HCT116 (cell line): ENCODE results near the gene CENPC. TPM values are rescaled to one million over a fixed set of nuclear protein-coding genes. Genes with fewer than 3 reads are reported as not detected.

Experiments used
- ATAC-seq: fragments of 200-7000 bp; cut with Tn5 transposase; 2 replicates; pipeline ENCODE4 v1.9.1; 2020; ENCODE audit warnings: mild to moderate bottlenecking, moderate library complexity
- BruUV-seq: library from RNA; stranded (reverse); fragments of 400-500 nt; replicated peaks from 2 replicates; lab custom pipeline; 2021; lab: Mats Ljungman, UMichigan
- CTCF ChIA-PET: fragments of 300-600 bp; sonication (Branson Sonifier 250); formaldehyde crosslinking; loops from one replicate; lab custom pipeline; 2021; ENCODE audit warnings: antibody characterized with exemption; lab: Charles Lee
- POLR2A ChIA-PET: fragments of 300-600, 350-600 bp; sonication (Branson Sonifier 250); formaldehyde crosslinking; loops from one replicate; lab custom pipeline; 2021; ENCODE audit warnings: antibody characterized with exemption; lab: Charles Lee
- RAD21 ChIA-PET, 2 experiments: fragments of 300-600 bp; sonication (Branson Sonifier 250); formaldehyde crosslinking; loops; one replicate each; lab custom pipeline; 2023; ENCODE audit warnings: low total read pairs in 2 of 2; ENCODE audit not compliant: uncharacterized antibody in 2 of 2, unreplicated experiment in 2 of 2, low non-redundant PET in 1 of 2; lab: Charles Lee
- DNase-seq: peaks from one replicate; pipeline ENCODE4 v3.0.0-alpha.2; 2010; ENCODE audit warnings: low read depth, low spot score
- H2AFZ ChIP-seq: fragments of 200-600 bp; shearing (Covaris generic), sonication (generic); 2 replicates; pipeline ENCODE4 v1.6.1; 2017; ENCODE audit warnings: low read depth, mixed run types, mixed read lengths, antibody characterized with exemption, low read length; ENCODE audit not compliant: poor library complexity, severe bottlenecking
- H3K27ac ChIP-seq: 2 replicates; pipeline ENCODE4 v1.5.1; 2012; ENCODE audit warnings: low read depth, low read length
- H3K27me3 ChIP-seq: fragments of 200-600 bp; sonication (generic); 2 replicates; pipeline ENCODE4 v1.6.1; 2016; ENCODE audit warnings: mixed run types, low read length, mixed read lengths; ENCODE audit not compliant: insufficient read depth
- H3K36me3 ChIP-seq, 2 experiments: fragments of 200-500 bp in 1 of 2; fragments of 200-600 bp in 1 of 2; sonication (Bioruptor generic) in 1 of 2; sonication (generic) in 1 of 2; 2 replicates each; pipeline versions ENCODE4 v1.5.1 to v1.6.1; 2014 to 2016; ENCODE audit warnings: low read length in 2 of 2, inconsistent platforms in 1 of 2, mixed read lengths in 1 of 2, mixed run types in 1 of 2; ENCODE audit not compliant: insufficient read depth in 2 of 2, control insufficient read depth in 1 of 2
- H3K4me1 ChIP-seq, 2 experiments: fragments of 200-600 bp in 1 of 2; sonication (generic) in 1 of 2; 2 replicates each; pipeline versions ENCODE4 v1.5.1 to v1.6.1; 2012 to 2017; ENCODE audit warnings: low read length in 2 of 2, inconsistent platforms in 1 of 2, mild to moderate bottlenecking in 1 of 2, mixed read lengths in 1 of 2, mixed run types in 1 of 2, moderate library complexity in 1 of 2; ENCODE audit not compliant: insufficient read depth in 2 of 2, control insufficient read depth in 1 of 2
- H3K4me2 ChIP-seq: fragments of 200-600 bp; sonication (generic); 2 replicates; pipeline ENCODE4 v1.6.1; 2017; ENCODE audit warnings: mixed run types, low read length, mixed read lengths
- H3K4me3 ChIP-seq, 2 experiments: fragments of 200-600 bp in 1 of 2; sonication (generic) in 1 of 2; replicated peaks in 1 of 2; 2 replicates each; pipeline ENCODE4 v1.5.1; 2011 to 2016; ENCODE audit warnings: low read length in 2 of 2, control low read depth in 1 of 2, low read depth in 1 of 2, mild to moderate bottlenecking in 1 of 2, mixed read lengths in 1 of 2, mixed run types in 1 of 2
- H3K79me2 ChIP-seq: fragments of 200-600 bp; sonication (generic); 2 replicates; pipeline ENCODE4 v1.6.1; 2017; ENCODE audit warnings: mild to moderate bottlenecking, mixed run types, low read length, moderate library complexity, mixed read lengths; ENCODE audit not compliant: insufficient read depth
- H3K9ac ChIP-seq: fragments of 200-600 bp; sonication (generic); 2 replicates; pipeline ENCODE4 v1.6.1; 2016; ENCODE audit warnings: low read length, mixed read lengths
- H3K9me2 ChIP-seq: fragments of 200-600 bp; sonication (generic), shearing (Covaris generic); 2 replicates; pipeline ENCODE4 v1.6.1; 2017; ENCODE audit warnings: mixed run types, mild to moderate bottlenecking, moderate library complexity; ENCODE audit not compliant: insufficient read depth
- H3K9me3 ChIP-seq, 2 experiments: fragments of 200-500 bp in 1 of 2; fragments of 200-600 bp in 1 of 2; sonication (Bioruptor generic) in 1 of 2; sonication (generic) in 1 of 2; 2 replicates each; pipeline ENCODE4 v1.6.1; 2014 to 2017; ENCODE audit warnings: low read length in 2 of 2, mixed read lengths in 2 of 2, inconsistent platforms in 1 of 2, low read depth in 1 of 2, mild to moderate bottlenecking in 1 of 2, mixed run types in 1 of 2, moderate library complexity in 1 of 2; ENCODE audit not compliant: control insufficient read depth in 1 of 2, insufficient read depth in 1 of 2
- H4K20me1 ChIP-seq: fragments of 200-600 bp; sonication (generic), shearing (Covaris generic); 2 replicates; pipeline ENCODE4 v1.6.1; 2017; ENCODE audit warnings: mixed run types, mild to moderate bottlenecking, moderate library complexity; ENCODE audit not compliant: insufficient read depth
- CBX3 ChIP-seq: IDR thresholded peaks from 2 replicates; pipeline ENCODE4 v1.6.1; 2012; ENCODE audit warnings: low read depth
- CTCF ChIP-seq, 3 experiments: fragments of 200-600 bp in 1 of 3; sonication (generic) in 1 of 3; IDR thresholded peaks in 2 of 3; conservative IDR thresholded peaks in 1 of 3; 2 replicates each; pipeline ENCODE4 v1.5.1; 2012 to 2017; ENCODE audit warnings: low read depth in 2 of 3, low read length in 2 of 3, antibody characterized with exemption in 1 of 3, borderline replicate concordance in 1 of 3, control low read depth in 1 of 3, mild to moderate bottlenecking in 1 of 3, mixed read lengths in 1 of 3, mixed run types in 1 of 3, moderate library complexity in 1 of 3; ENCODE audit not compliant: insufficient read depth in 1 of 3
- EGR1 ChIP-seq: IDR thresholded peaks from 2 replicates; pipeline ENCODE4 v1.6.1; 2012; ENCODE audit warnings: low read depth
- EZH2 ChIP-seq: fragments of 200-600 bp; sonication (generic); IDR thresholded peaks from 2 replicates; pipeline ENCODE4 v1.6.1; 2017; ENCODE audit warnings: antibody characterized with exemption, mixed run types
- EZH2phosphoT487 ChIP-seq: fragments of 200-600 bp; IDR thresholded peaks from 2 replicates; pipeline ENCODE4 v1.6.1; 2018; ENCODE audit warnings: antibody characterized with exemption, borderline replicate concordance
- FOSL1 ChIP-seq: IDR thresholded peaks from 2 replicates; pipeline ENCODE4 v1.6.1; 2012; ENCODE audit warnings: low read depth
- JUND ChIP-seq: IDR thresholded peaks from 2 replicates; pipeline ENCODE4 v1.6.1; 2012
- MAX ChIP-seq: IDR thresholded peaks from 2 replicates; pipeline ENCODE4 v1.6.1; 2012
- POLR2A ChIP-seq: IDR thresholded peaks from 2 replicates; pipeline ENCODE4 v1.7.0; 2011; ENCODE audit warnings: borderline replicate concordance; ENCODE audit not compliant: insufficient read depth, insufficient read length; ENCODE audit errors: extremely low read depth
- POLR2AphosphoS5 ChIP-seq: IDR thresholded peaks from 2 replicates; pipeline ENCODE4 v1.6.1; 2011; ENCODE audit warnings: mild to moderate bottlenecking, low read depth, low read length, moderate library complexity
- RAD21 ChIP-seq: IDR thresholded peaks from 2 replicates; pipeline ENCODE4 v1.6.1; 2012; ENCODE audit warnings: low read depth, mild to moderate bottlenecking
- REST ChIP-seq: IDR thresholded peaks from 2 replicates; pipeline ENCODE4 v1.6.1; 2012; ENCODE audit warnings: low read depth
- SIN3A ChIP-seq: IDR thresholded peaks from 2 replicates; pipeline ENCODE4 v1.6.1; 2012; ENCODE audit warnings: low read depth
- SP1 ChIP-seq: IDR thresholded peaks from 2 replicates; pipeline ENCODE4 v1.6.1; 2012; ENCODE audit warnings: low read depth
- SRF ChIP-seq: IDR thresholded peaks from 2 replicates; pipeline ENCODE4 v1.6.1; 2012; ENCODE audit warnings: low read depth
- TCF7L2 ChIP-seq: IDR thresholded peaks from 2 replicates; pipeline ENCODE4 v1.7.0; 2011; ENCODE audit warnings: borderline replicate concordance, inconsistent platforms; ENCODE audit not compliant: insufficient read depth, insufficient read length; ENCODE audit errors: extremely low read depth
- YY1 ChIP-seq: IDR thresholded peaks from 2 replicates; pipeline ENCODE4 v1.6.1; 2011; ENCODE audit warnings: low read length, low read depth, moderate library complexity, mild to moderate bottlenecking; ENCODE audit not compliant: insufficient replicate concordance; ENCODE audit errors: extremely low read depth
- ZBTB33 ChIP-seq: IDR thresholded peaks from 2 replicates; pipeline ENCODE4 v1.6.1; 2011; ENCODE audit warnings: mild to moderate bottlenecking, low read length, moderate library complexity; ENCODE audit not compliant: insufficient replicate concordance; ENCODE audit errors: extremely low read depth
- ZFX ChIP-seq: fragments of 450-650 bp; IDR thresholded peaks from 2 replicates; pipeline ENCODE4 v1.6.1; 2017
- ZNF274 ChIP-seq: fragments of 200-500 bp; sonication (Bioruptor generic); IDR thresholded peaks from 2 replicates; pipeline ENCODE4 v1.6.1; 2014; ENCODE audit warnings: mild to moderate bottlenecking, low read depth, low read length, inconsistent platforms
- intact Hi-C: fragments of 100-400 bp; cut with micrococcal nuclease; formaldehyde crosslinking; loops from 2 replicates; pipeline ENCODE4 v1.10.0; 2022
- total RNA-seq: library from RNA; stranded (reverse); gene quantifications from one replicate; pipeline ENCODE4 v1.2.1, GENCODE V29; 2021; ENCODE audit not compliant: unreplicated experiment

Gene CENPC
- total RNA-seq, 1 experiment from 2014 or later, result 15.4 TPM

- H4K20me1 ChIP-seq, result no peaks in the 10 kb centered on the region
- no peaks in the 10 kb centered on the region for H3K4me1 ChIP-seq
- no peak overlapping the region for H3K4me3 ChIP-seq
- H3K9ac ChIP-seq, result no peak overlapping the region
- no peak overlapping the region for H3K27ac ChIP-seq
- TF ChIP-seq SRF (no peak), EZH2 (no peak), SIN3A (no peak), ZFX (no peak), JUND (no peak), TCF7L2 (no peak), EZH2phosphoT487 (no peak), ZBTB33 (no peak), POLR2A (no peak), CBX3 (no peak), POLR2AphosphoS5 (no peak), MAX (no peak), FOSL1 (no peak), REST (no peak), SP1 (no peak), YY1 (no peak), RAD21 (no peak), ZNF274 (no peak), CTCF (IDR thresholded peaks at IDR 0.05 in 2 of 3, conservative IDR thresholded peaks at IDR 0.05 in 1 of 3; ENCODE audit: borderline replicate concordance in 1 of 3, insufficient read depth in 1 of 3, low read depth in 2 of 3, low read length in 2 of 3) (no peak), EGR1 (no peak)
- H3K9me3 ChIP-seq, result no peaks in the 10 kb centered on the region
- H2AFZ ChIP-seq, result no peak overlapping the region
- no peaks in the 10 kb centered on the region for H3K79me2 ChIP-seq
- intact Hi-C loops, result no loop called here
- ATAC-seq, result no peak
- no peaks in the 10 kb centered on the region for H3K36me3 ChIP-seq
- DNase-seq, result no peak
- BruUV-seq, result no TSS peak
- H3K9me2 ChIP-seq, result no peaks in the 10 kb centered on the region
- no peak overlapping the region for H3K4me2 ChIP-seq
- ChIA-PET CTCF (no interaction called here), RAD21 (no interaction called here), POLR2A (no interaction called here)
- H3K27me3 ChIP-seq, result no peaks in the 10 kb centered on the region
Measured at GRCh38 chr4:67573193-67573592, 27.9 kb upstream of the CENPC start.
